HG03439 (cell line): Measurements from ENCODE around the gene TSR1.

ENCODE experiments used
- ATAC-seq: cut with Tn5 transposase; IDR thresholded peaks from one replicate; pipeline ENCODE4 v1.9.1; 2021; ENCODE audit warnings: mild to moderate bottlenecking, moderate library complexity; ENCODE audit not compliant: unreplicated experiment

Gene TSR1

GRCh38 chr17:2289878-2290478, 46.3 kb downstream of the TSR1 start:
- peak; percentile 66 for ATAC-seq

- no peak for ATAC-seq
Measured at GRCh38 chr17:2283302-2283701, 53.0 kb downstream of the TSR1 start.

GRCh38 chr17:2282297-2282873, 53.9 kb downstream of the TSR1 start:
- no peak for ATAC-seq

GRCh38 chr17:2279707-2280106, 56.5 kb downstream of the TSR1 start:
- no peak for ATAC-seq

- no peak for ATAC-seq
Measured at GRCh38 chr17:2277429-2278170, 58.7 kb downstream of the TSR1 start.

- no peak for ATAC-seq
Measured at GRCh38 chr17:2275722-2276121, 60.5 kb downstream of the TSR1 start.

- ATAC-seq: no peak
Measured at GRCh38 chr17:2274414-2274813, 61.8 kb downstream of the TSR1 start.
